ENCODE results near the gene WDFY3.

The WDFY3 gene

DNA sequence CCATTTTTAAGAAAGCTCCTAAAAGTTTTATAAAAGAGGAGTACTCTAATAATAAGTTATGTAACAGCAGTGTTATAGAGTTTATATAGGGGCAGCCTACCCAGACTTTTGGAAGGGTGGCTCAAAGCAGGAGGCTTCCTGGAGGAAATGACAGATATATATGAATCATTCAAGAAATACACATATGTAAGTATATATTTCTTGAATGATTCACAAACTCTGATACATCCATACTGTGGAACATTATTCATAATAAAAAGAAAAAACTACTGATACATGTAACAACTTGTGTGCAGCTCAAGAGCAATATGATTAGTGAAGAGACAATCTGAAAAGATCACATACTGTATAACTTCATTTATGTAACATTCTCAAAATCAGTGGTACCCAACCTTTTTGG is 166.2 kb downstream of the WDFY3 start:
- no peak for DNase-seq (ENCODE audit: low read depth, low spot score)
- Histone ChIP-seq H3K9me3 (ENCODE audit: control insufficient read depth, insufficient read depth, low read length) (no peaks in the 10 kb centered on the region), H3K4me3 (ENCODE audit: low read length) (no peak overlapping the region), H3K27me3 (ENCODE audit: control insufficient read depth, insufficient read depth, low read length) (no peaks in the 10 kb centered on the region), H3K4me1 (ENCODE audit: control insufficient read depth, insufficient read depth, low read length) (no peaks in the 10 kb centered on the region), H3K27ac (ENCODE audit: low read length) (no peak overlapping the region), H3K36me3 (ENCODE audit: control insufficient read depth, insufficient read depth, low read length) (no peaks in the 10 kb centered on the region; the same call in 1 of the 2 replicates)

DNA sequence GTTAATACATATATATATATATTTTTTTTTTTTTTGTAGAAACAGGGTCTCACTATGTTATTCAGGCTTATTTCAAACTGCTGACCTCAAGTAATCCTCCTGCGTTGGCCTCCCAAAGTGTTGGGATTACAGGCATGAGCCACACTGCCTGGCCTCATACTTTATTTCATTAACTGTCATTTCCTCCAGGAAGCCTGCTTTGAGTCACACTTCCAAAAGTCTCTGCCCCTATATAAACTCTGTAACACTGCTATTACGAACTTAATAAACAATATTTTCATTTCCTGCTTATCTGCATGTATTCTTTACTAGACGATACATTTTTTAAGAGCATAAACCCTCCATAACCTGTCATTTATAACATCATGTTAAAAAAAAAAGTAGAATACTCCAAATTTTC is 167.2 kb downstream of the WDFY3 start:
- 96% methylated on average over 2 of the region's 3 CpGs for WGBS (ENCODE audit: insufficient coverage, insufficient read length)
- H3K36me3 ChIP-seq (ENCODE audit: control insufficient read depth, insufficient read depth, low read length): no peaks in the 10 kb centered on the region; the same call in 1 of the 2 replicates

DNA sequence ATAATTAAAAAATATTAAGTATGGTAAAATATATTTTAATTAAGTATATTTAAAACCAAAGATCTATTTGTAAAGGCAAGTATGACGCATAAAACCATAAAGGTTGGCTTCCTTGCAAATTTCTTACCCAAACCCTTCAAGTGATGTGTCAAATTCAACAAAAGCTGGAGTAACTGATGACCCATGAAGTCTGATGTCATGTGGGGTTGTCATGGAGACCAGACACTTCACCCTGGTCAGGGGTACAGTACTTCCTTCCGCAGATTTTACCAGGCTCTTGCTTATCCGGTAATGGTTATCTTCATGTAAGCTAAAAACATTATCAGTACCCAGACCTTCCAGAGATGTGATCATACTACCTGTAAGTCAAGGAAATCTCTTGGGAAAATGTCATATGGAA is 170.1 kb downstream of the WDFY3 start:
- no peak for DNase-seq (ENCODE audit: low read depth, low spot score)
- WGBS (ENCODE audit: insufficient coverage, insufficient read length): no CpG with 5 or more reads among the region's 3 CpGs
- H3K27ac ChIP-seq (ENCODE audit: low read length): no peak overlapping the region
- no peak overlapping the region for H3K4me3 ChIP-seq (ENCODE audit: low read length)
- no peaks in the 10 kb centered on the region for H3K27me3 ChIP-seq (ENCODE audit: control insufficient read depth, insufficient read depth, low read length)
- H3K4me1 ChIP-seq (ENCODE audit: control insufficient read depth, insufficient read depth, low read length): no peaks in the 10 kb centered on the region
- H3K36me3 ChIP-seq (ENCODE audit: control insufficient read depth, insufficient read depth, low read length): no peaks in the 10 kb centered on the region; the same call in 1 of the 2 replicates
- no peaks in the 10 kb centered on the region for H3K9me3 ChIP-seq (ENCODE audit: control insufficient read depth, insufficient read depth, low read length)

More for the DNA sequence above, 167.2 kb downstream of the WDFY3 start:
- no peaks in the 10 kb centered on the region for H3K4me1 ChIP-seq (ENCODE audit: control insufficient read depth, insufficient read depth, low read length)
- no peaks in the 10 kb centered on the region for H3K9me3 ChIP-seq (ENCODE audit: control insufficient read depth, insufficient read depth, low read length)
- H3K27ac ChIP-seq (ENCODE audit: low read length): no peak overlapping the region
- no peak for DNase-seq (ENCODE audit: low read depth, low spot score)
- no peaks in the 10 kb centered on the region for H3K27me3 ChIP-seq (ENCODE audit: control insufficient read depth, insufficient read depth, low read length)
- no peak overlapping the region for H3K4me3 ChIP-seq (ENCODE audit: low read length)

DNA sequence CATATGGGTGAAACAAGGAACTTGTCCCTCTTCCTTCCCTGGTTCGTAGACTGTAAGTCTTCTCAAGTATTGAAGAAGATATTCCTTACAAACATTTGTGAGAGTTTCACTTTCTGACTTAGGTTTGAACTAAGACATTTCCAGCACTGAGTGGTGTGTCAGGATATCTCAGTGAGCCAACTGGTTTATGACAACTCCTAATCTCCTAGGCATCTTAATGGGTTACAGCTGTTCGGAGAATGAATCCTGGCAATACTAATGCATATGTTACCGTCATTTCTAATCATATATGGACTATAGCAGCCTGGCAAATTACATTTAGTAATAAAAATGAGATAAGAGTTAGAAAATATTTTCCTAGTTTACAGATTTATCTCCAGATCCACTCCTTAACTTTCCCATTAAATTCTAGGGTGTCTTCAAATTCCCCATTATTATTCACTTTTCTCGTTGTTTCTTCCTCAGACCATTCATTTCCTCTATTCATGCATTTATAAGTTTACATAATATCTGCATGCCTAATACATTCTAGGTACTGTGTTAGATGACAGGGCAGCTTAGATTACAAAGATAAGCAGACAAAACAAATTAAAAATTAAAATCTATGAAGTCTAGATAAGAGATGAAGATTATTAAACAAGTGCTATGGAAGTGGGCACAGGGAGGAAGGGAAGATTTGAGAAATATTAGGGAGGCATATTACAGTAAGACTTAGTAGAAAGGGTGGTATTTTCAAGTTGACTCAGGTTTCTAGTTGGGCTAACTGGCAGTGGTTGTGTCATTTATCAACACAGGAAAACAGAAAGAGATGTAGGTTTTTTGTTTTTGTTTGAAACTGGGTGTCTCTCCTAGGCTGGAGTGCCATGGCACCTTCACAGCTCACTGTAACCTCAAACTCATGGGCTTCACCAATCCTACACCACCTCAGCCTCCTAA is 173.9 kb downstream of the WDFY3 start:
- DNase-seq (ENCODE audit: low read depth, low spot score): no peak
- Histone ChIP-seq H3K9me3 (ENCODE audit: control insufficient read depth, insufficient read depth, low read length) (no peaks in the 10 kb centered on the region), H3K27ac (ENCODE audit: low read length) (no peak overlapping the region), H3K36me3 (ENCODE audit: control insufficient read depth, insufficient read depth, low read length) (no peaks in the 10 kb centered on the region; the same call in 1 of the 2 replicates), H3K4me3 (ENCODE audit: low read length) (no peak overlapping the region), H3K4me1 (ENCODE audit: control insufficient read depth, insufficient read depth, low read length) (no peaks in the 10 kb centered on the region), H3K27me3 (ENCODE audit: control insufficient read depth, insufficient read depth, low read length) (no peaks in the 10 kb centered on the region)
- 100% methylated on average over 1 of the region's 4 CpGs for WGBS (ENCODE audit: insufficient coverage, insufficient read length)

DNA sequence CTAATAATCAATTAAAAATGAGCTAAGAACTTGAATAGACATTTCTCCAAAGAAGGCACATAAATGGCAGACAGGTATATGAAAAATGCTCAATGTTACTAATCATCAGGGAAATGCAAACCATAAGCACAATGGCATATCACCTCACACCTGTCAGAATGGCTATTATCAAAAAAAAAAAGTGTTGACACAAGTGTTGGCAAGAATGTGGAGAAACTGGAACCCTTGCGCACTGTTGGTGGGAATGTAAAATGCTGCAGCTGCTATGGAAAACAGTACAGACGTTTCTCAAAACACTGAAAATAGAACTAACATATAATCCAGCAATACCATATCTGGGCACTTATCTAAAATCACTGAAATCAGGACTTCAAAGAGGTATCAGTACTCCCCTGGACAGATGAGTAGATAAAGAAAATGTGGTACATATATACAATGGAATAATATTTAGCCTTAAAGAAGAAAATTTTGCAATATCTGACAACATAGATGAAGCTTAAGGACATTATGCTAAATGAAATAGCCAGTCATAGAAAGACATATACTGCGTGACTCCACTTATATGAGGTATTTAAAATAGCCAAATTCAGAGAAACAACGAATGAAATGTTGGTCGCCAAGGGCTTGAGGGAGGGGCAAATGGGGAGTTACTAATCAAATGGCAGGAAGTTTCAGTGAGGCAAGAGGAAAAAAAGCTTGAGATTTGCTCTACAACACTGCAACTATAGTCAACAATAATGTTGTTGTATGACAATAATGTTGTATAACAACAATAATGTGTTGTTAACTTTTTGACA is 175.5 kb downstream of the WDFY3 start:
- H3K4me1 ChIP-seq (ENCODE audit: control insufficient read depth, insufficient read depth, low read length): no peaks in the 10 kb centered on the region
- no peaks in the 10 kb centered on the region for H3K27me3 ChIP-seq (ENCODE audit: control insufficient read depth, insufficient read depth, low read length)
- H3K36me3 ChIP-seq (ENCODE audit: control insufficient read depth, insufficient read depth, low read length): peaks cover 4% of the 10 kb centered on the region; the same call in 1 of the 2 replicates
- H3K9me3 ChIP-seq (ENCODE audit: control insufficient read depth, insufficient read depth, low read length): no peaks in the 10 kb centered on the region
- no peak overlapping the region for H3K4me3 ChIP-seq (ENCODE audit: low read length)
- no peak for DNase-seq (ENCODE audit: low read depth, low spot score)
- WGBS (ENCODE audit: insufficient coverage, insufficient read length): no CpG with 5 or more reads among the region's 5 CpGs
- H3K27ac ChIP-seq (ENCODE audit: low read length): no peak overlapping the region

DNA sequence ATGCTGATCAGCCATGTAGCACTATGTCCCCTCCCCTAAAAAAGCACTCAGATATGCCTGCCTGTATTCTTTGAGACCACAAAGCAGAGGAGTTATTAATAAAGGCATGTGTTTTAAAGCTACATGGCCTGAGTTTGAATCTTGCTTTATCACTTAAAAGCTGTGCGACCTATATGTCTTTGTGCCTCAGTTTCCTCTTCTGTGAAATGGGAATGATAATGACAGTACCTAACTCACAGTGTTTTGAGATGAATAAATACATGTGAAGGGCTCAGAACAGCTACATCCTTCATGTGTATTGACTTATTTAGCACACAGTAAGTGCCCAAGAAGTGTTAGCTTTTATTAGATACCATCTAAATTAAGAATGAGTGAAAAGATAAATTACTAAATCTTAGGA is 180.0 kb downstream of the WDFY3 start:
- Histone ChIP-seq H3K4me3 (ENCODE audit: low read length) (no peak overlapping the region), H3K36me3 (ENCODE audit: control insufficient read depth, insufficient read depth, low read length) (peaks cover 12% of the 10 kb centered on the region; the same call in 1 of the 2 replicates), H3K27ac (ENCODE audit: low read length) (no peak overlapping the region), H3K27me3 (ENCODE audit: control insufficient read depth, insufficient read depth, low read length) (no peaks in the 10 kb centered on the region), H3K9me3 (ENCODE audit: control insufficient read depth, insufficient read depth, low read length) (no peaks in the 10 kb centered on the region), H3K4me1 (ENCODE audit: control insufficient read depth, insufficient read depth, low read length) (no peaks in the 10 kb centered on the region)
- WGBS (ENCODE audit: insufficient coverage, insufficient read length): no CpG with 5 or more reads among the region's 1 CpG
- DNase-seq (ENCODE audit: low read depth, low spot score): no peak

DNA sequence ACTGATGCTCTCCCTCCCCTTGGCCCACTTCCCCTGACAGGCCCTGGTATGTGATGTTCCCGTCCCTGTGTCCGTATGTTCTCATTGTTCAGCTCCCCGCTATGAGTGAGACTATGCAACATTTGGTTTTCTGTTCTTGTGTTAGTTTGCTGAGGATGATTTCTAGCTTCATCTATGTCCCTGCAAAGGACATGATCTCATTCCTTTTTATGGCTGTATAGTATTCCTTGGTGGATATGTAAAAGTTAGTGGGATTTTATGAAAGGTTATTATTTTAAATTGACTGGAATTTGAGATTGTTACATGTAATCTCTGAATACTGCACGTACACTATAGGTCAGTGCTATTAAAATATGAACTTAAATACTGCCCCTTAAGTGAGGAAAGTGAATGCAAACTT is 184.0 kb downstream of the WDFY3 start:
- Histone ChIP-seq H3K4me3 (ENCODE audit: low read length) (no peak overlapping the region), H3K27ac (ENCODE audit: low read length) (no peak overlapping the region), H3K36me3 (ENCODE audit: control insufficient read depth, insufficient read depth, low read length) (peaks cover 11% of the 10 kb centered on the region; the same call in 1 of the 2 replicates), H3K27me3 (ENCODE audit: control insufficient read depth, insufficient read depth, low read length) (no peaks in the 10 kb centered on the region), H3K4me1 (ENCODE audit: control insufficient read depth, insufficient read depth, low read length) (no peaks in the 10 kb centered on the region), H3K9me3 (ENCODE audit: control insufficient read depth, insufficient read depth, low read length) (no peaks in the 10 kb centered on the region)
- WGBS (ENCODE audit: insufficient coverage, insufficient read length): no CpG with 5 or more reads among the region's 4 CpGs
- DNase-seq (ENCODE audit: low read depth, low spot score): no peak

DNA sequence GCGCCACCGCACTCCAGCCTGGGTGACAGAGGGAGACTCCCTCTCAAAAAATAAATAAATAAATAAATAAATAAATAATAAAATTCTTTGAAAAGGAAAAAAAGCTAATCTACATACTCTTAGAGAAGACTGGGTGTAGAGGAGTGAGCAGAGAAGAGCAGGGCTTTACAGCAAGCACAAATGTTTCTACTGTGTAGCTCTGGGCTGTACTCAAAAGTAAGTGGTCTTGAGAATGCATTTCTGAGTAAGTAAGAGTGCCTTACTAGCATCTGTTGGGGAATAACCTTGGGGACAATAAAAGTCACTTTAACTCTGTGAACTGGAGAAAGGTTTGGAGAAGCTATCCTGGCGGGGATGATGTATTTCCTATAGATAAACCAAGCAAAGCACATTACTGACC is 185.8 kb downstream of the WDFY3 start:
- Histone ChIP-seq H3K27me3 (ENCODE audit: control insufficient read depth, insufficient read depth, low read length) (no peaks in the 10 kb centered on the region), H3K27ac (ENCODE audit: low read length) (no peak overlapping the region), H3K9me3 (ENCODE audit: control insufficient read depth, insufficient read depth, low read length) (no peaks in the 10 kb centered on the region), H3K4me1 (ENCODE audit: control insufficient read depth, insufficient read depth, low read length) (no peaks in the 10 kb centered on the region), H3K36me3 (ENCODE audit: control insufficient read depth, insufficient read depth, low read length) (peaks cover 7% of the 10 kb centered on the region; the same call in 1 of the 2 replicates), H3K4me3 (ENCODE audit: low read length) (no peak overlapping the region)
- DNase-seq (ENCODE audit: low read depth, low spot score): no peak
- WGBS (ENCODE audit: insufficient coverage, insufficient read length): no CpG with 5 or more reads among the region's 3 CpGs

DNA sequence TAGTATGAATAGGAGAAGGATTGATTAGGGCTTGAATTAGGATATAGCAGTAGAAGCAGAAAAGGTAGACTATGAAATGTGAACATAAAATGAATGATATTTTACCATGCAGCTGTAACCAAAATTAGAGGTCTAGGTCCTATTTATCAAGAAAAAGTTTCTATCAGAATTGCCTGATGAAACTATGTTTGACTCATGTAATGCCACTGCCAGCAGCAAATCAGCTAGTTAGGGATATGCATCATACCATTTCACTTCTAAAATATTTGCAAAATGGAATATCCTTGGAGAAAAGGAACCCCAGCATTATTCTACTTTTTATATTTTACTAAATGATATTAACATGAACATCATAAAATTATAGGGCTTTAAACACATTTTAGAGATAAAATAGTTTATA is 188.4 kb downstream of the WDFY3 start:
- H3K27ac ChIP-seq (ENCODE audit: low read length): no peak overlapping the region
- peaks cover 6% of the 10 kb centered on the region; the same call in 1 of the 2 replicates for H3K36me3 ChIP-seq (ENCODE audit: control insufficient read depth, insufficient read depth, low read length)

DNA sequence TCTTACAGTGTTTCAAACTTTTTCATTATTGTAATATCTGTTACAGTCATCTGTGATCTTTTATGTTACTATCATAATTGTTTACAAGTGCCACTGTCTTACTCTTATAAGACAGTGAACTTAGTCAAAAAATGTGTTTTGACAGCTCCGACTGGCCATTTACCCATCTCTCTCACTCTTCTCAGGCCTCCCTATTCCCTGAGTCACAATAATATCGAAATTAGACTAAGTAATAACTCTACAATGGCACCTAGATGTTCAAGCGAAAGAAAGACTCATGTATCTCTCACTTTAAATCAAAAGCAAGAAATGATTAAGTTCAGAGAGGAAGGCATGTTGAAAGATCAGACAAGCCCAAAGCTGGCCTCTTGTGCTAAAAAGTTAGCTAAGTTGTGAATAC is 199.3 kb downstream of the WDFY3 start:
- Histone ChIP-seq H3K27me3 (ENCODE audit: control insufficient read depth, insufficient read depth, low read length) (no peaks in the 10 kb centered on the region), H3K27ac (ENCODE audit: low read length) (no peak overlapping the region), H3K36me3 (ENCODE audit: control insufficient read depth, insufficient read depth, low read length) (no peaks in the 10 kb centered on the region; the same call in 1 of the 2 replicates), H3K9me3 (ENCODE audit: control insufficient read depth, insufficient read depth, low read length) (no peaks in the 10 kb centered on the region), H3K4me3 (ENCODE audit: low read length) (no peak overlapping the region), H3K4me1 (ENCODE audit: control insufficient read depth, insufficient read depth, low read length) (no peaks in the 10 kb centered on the region)
- DNase-seq (ENCODE audit: low read depth, low spot score): no peak
- WGBS (ENCODE audit: insufficient coverage, insufficient read length): no CpG with 5 or more reads among the region's 3 CpGs

More for the DNA sequence above, 188.4 kb downstream of the WDFY3 start:
- DNase-seq (ENCODE audit: low read depth, low spot score): no peak
- no peaks in the 10 kb centered on the region for H3K4me1 ChIP-seq (ENCODE audit: control insufficient read depth, insufficient read depth, low read length)
- H3K4me3 ChIP-seq (ENCODE audit: low read length): no peak overlapping the region
- H3K9me3 ChIP-seq (ENCODE audit: control insufficient read depth, insufficient read depth, low read length): no peaks in the 10 kb centered on the region
- no peaks in the 10 kb centered on the region for H3K27me3 ChIP-seq (ENCODE audit: control insufficient read depth, insufficient read depth, low read length)

All from iPS DF 6.9 (cell line).